CD4-positive, alpha-beta T cell treated with Interleukin-21 for 1 hour (primary cell): ENCODE measurements around the gene VEGFB.

Source experiments
- DNase-seq: peaks from one replicate; pipeline ENCODE4 v3.0.0-alpha.2; 2020

VEGFB gene

GRCh38 chr11:64263021-64263946, 28.9 kb downstream of the VEGFB start:
- DNase-seq: no peak

GRCh38 chr11:64263947-64264317, 29.5 kb downstream of the VEGFB start:
- DNase-seq: no peak

- DNase-seq: no peak
These were observed 30.0 kb downstream of the VEGFB start for GRCh38 chr11:64264371-64264852.

- no peak for DNase-seq
These were observed 31.1 kb downstream of the VEGFB start for GRCh38 chr11:64265176-64266160.

GRCh38 chr11:64266339-64266738, 32.0 kb downstream of the VEGFB start:
- no peak for DNase-seq

GRCh38 chr11:64267207-64267945, 33.0 kb downstream of the VEGFB start:
- no peak for DNase-seq

- no peak for DNase-seq
These were observed 33.9 kb downstream of the VEGFB start for GRCh38 chr11:64268025-64268892.

- DNase-seq: no peak
These were observed 34.6 kb downstream of the VEGFB start for GRCh38 chr11:64268893-64269539.

GRCh38 chr11:64269540-64270220, 35.3 kb downstream of the VEGFB start:
- peak; percentile 98 for DNase-seq

- DNase-seq: no peak
These were observed 40.8 kb downstream of the VEGFB start for GRCh38 chr11:64275031-64275800.

GRCh38 chr11:64275841-64276240, 41.5 kb downstream of the VEGFB start:
- no peak for DNase-seq

GRCh38 chr11:64276653-64277431, 42.5 kb downstream of the VEGFB start:
- DNase-seq: no peak

- DNase-seq: no peak
These were observed 44.3 kb downstream of the VEGFB start for GRCh38 chr11:64278576-64279190.

GRCh38 chr11:64281957-64282770, 47.8 kb downstream of the VEGFB start:
- DNase-seq: no peak

- DNase-seq: no peak
These were observed 48.7 kb downstream of the VEGFB start for GRCh38 chr11:64283092-64283491.

GRCh38 chr11:64284048-64284961, 49.9 kb downstream of the VEGFB start, which contains the start of gene BAD:
Gene BAD (minus strand): TSS chr11:64284665. CDS start chr11:64284368, 297 bp downstream.
- peak; percentile 96 for DNase-seq
